Stimulated activated CD4-positive, alpha-beta T cell treated with anti-CD3 and anti-CD28 coated beads, Interleukin-15, amount 100 ng/mL, for 24 hours (primary cell): Measurements from ENCODE around the gene WRNIP1.

Source experiments
- DNase-seq: peaks from one replicate; pipeline ENCODE4 v3.0.0-alpha.2; 2020

WRNIP1 gene

GRCh38 chr6:2810092-2810671, 45.0 kb downstream of the WRNIP1 start:
- DNase-seq: no peak

- DNase-seq: no peak
These were observed 47.5 kb downstream of the WRNIP1 start for GRCh38 chr6:2812695-2813094.

- DNase-seq: no peak
These were observed 51.0 kb downstream of the WRNIP1 start for GRCh38 chr6:2816158-2816557.

GRCh38 chr6:2817903-2818443, 52.8 kb downstream of the WRNIP1 start:
- DNase-seq: no peak

GRCh38 chr6:2818593-2818992, 53.4 kb downstream of the WRNIP1 start:
- no peak for DNase-seq

GRCh38 chr6:2819115-2819514, 53.9 kb downstream of the WRNIP1 start:
- no peak for DNase-seq

GRCh38 chr6:2819978-2820377, 54.8 kb downstream of the WRNIP1 start:
- DNase-seq: no peak

- DNase-seq: no peak
These were observed 55.2 kb downstream of the WRNIP1 start for GRCh38 chr6:2820415-2820814.

GRCh38 chr6:2821554-2821953, 56.4 kb downstream of the WRNIP1 start:
- DNase-seq: no peak

GRCh38 chr6:2823104-2823850, 58.1 kb downstream of the WRNIP1 start:
- DNase-seq: no peak

- no peak for DNase-seq
These were observed 60.9 kb downstream of the WRNIP1 start for GRCh38 chr6:2826131-2826530.

- DNase-seq: no peak
These were observed 61.9 kb downstream of the WRNIP1 start for GRCh38 chr6:2827142-2827541.

GRCh38 chr6:2828629-2829028, 63.4 kb downstream of the WRNIP1 start:
- DNase-seq: no peak

- DNase-seq: no peak
These were observed 64.1 kb downstream of the WRNIP1 start for GRCh38 chr6:2829253-2829652.

GRCh38 chr6:2830183-2830582, 65.0 kb downstream of the WRNIP1 start:
- DNase-seq: no peak

- no peak for DNase-seq
These were observed 66.2 kb downstream of the WRNIP1 start for GRCh38 chr6:2831392-2831791.

- no peak for DNase-seq
These were observed 69.1 kb downstream of the WRNIP1 start for GRCh38 chr6:2834262-2834661.
